ENCODE measurements around the gene SHFL. TPM values are rescaled to one million over a fixed set of nuclear protein-coding genes. Genes with fewer than 3 reads are reported as not detected.
A peak's percentile ranks its signal among the peaks of the same experiment; 100 is the strongest.

SHFL gene
- total and polyA plus RNA-seq, 2 of the 8 experiments (the other 6 are each of a cell fraction or from before 2014, with no cell fraction given) = 25.3 to 37.1 TPM

GRCh38 chr19:10113592-10113963 is 27.5 kb downstream of the SHFL start:
- no peak overlapping the region for H4K8ac ChIP-seq (ENCODE audit: extremely low read depth, insufficient read depth, low read length)
- no peak overlapping the region for H2BK20ac ChIP-seq (ENCODE audit: low read length)
- 91% methylated on average over 19 of the region's 19 CpGs; no CpG with 5 or more reads in 1 of the 2 experiments for WGBS, 2 experiments (ENCODE audit: extremely low coverage in 1 of 2, insufficient coverage in 1 of 2, insufficient read length in 1 of 2, insufficient replicate concordance in 2 of 2, low coverage in 1 of 2, low lambda C conversion rate in 2 of 2, missing lambda C conversion rate in 1 of 2)
- H2AK5ac ChIP-seq (ENCODE audit: low read depth, low read length) = no peak overlapping the region
- no peak overlapping the region for H2BK120ac ChIP-seq (replicated peaks; ENCODE audit: low read depth, low read length)
- H3K27ac ChIP-seq (ENCODE audit: low read depth, low read length) = no peak overlapping the region
- H3K79me1 ChIP-seq (ENCODE audit: low read depth, low read length) = no peaks in the 10 kb centered on the region
- no peak overlapping the region for H4K5ac ChIP-seq (ENCODE audit: insufficient read length, low read depth, low read length)
- H3K56ac ChIP-seq (replicated peaks; ENCODE audit: insufficient read length, low read depth, low read length) = no peak overlapping the region
- no peak overlapping the region for H3K18ac ChIP-seq (ENCODE audit: extremely low read depth, low read length)
- no peak overlapping the region for H2BK5ac ChIP-seq (ENCODE audit: low read depth, low read length)
- H3K23ac ChIP-seq (ENCODE audit: insufficient read length) = no peak overlapping the region
- no peaks in the 10 kb centered on the region for H3K23me2 ChIP-seq (ENCODE audit: low read depth, low read length)
- H3K36me3 ChIP-seq (ENCODE audit: control insufficient read depth in 2 of 4, insufficient read depth in 4 of 4, low read length in 3 of 4) = peaks cover 41 to 67% (median 53%) of the 10 kb centered on the region in 4 experiments
- no peak overlapping the region for H3K14ac ChIP-seq (ENCODE audit: insufficient read length)
- H3K9ac ChIP-seq (replicated peaks in 1 of 4; ENCODE audit: extremely low read depth in 1 of 4, low read depth in 3 of 4, low read length in 3 of 4) = no peak overlapping the region
- H3K4me3 ChIP-seq (ENCODE audit: extremely low read depth in 1 of 4, insufficient read depth in 2 of 4, low read depth in 3 of 4, low read length in 4 of 4) = no peak overlapping the region
- DNase-seq (ENCODE audit: low read depth in 1 of 2, low spot score in 2 of 2) (peak in 1 of 2 experiments; percentile 69), FAIRE-seq (no peak)
- no peak overlapping the region for H4K91ac ChIP-seq (replicated peaks; ENCODE audit: insufficient read length, low read length)
- CTCF ChIA-PET (ENCODE audit: partially characterized antibody) = interaction anchor here (0.6 to 5.0 kb wide), 16 partner anchors 8 to 197 kb away, joined by 3 to 42 read pairs (median 3); partner anchors contain the start of gene ANGPTL6
- H2AFZ ChIP-seq (ENCODE audit: low read length) = no peak overlapping the region
- H3K4ac ChIP-seq (replicated peaks; ENCODE audit: insufficient read length, low read depth, low read length) = peak overlapping the region; percentile 14
- no peak overlapping the region for H2BK12ac ChIP-seq (ENCODE audit: low read depth, low read length)
- peaks cover 0 to 2% (median 0%) of the 10 kb centered on the region in 4 experiments; a peak in 1 of 7 replicates for H3K4me1 ChIP-seq (replicated peaks in 1 of 4; ENCODE audit: control insufficient read depth in 3 of 4, insufficient read depth in 4 of 4, low read length in 3 of 4)
- H3K4me2 ChIP-seq (ENCODE audit: insufficient read depth in 1 of 2, low read depth in 2 of 2, low read length in 2 of 2) = no peak overlapping the region
- POLR2A ChIA-PET (ENCODE audit: partially characterized antibody) = interaction anchor here (0.7 to 29.1 kb wide), 21 partner anchors 4 to 267 kb away, joined by 3 to 412 read pairs (median 3); partner anchors contain the start of genes ANGPTL6, DNMT1, EIF3G and P2RY11
- H3K79me2 ChIP-seq (ENCODE audit: control insufficient read depth in 1 of 2, insufficient read depth in 2 of 2, low read length in 2 of 2) = peaks cover 0 to 2% of the 10 kb centered on the region in 2 experiments; a peak in 2 of 4 replicates
- no peaks in the 10 kb centered on the region for H3K9me3 ChIP-seq (ENCODE audit: insufficient read depth in 2 of 2, low read depth in 1 of 2, low read length in 1 of 2)
- no peak overlapping the region for H2BK15ac ChIP-seq (ENCODE audit: low read length)
- H3K27me3 ChIP-seq (replicated peaks in 1 of 4; ENCODE audit: control insufficient read depth in 3 of 4, extremely low read depth in 1 of 4, insufficient read depth in 3 of 4, low read length in 3 of 4) = no peaks in the 10 kb centered on the region
- peaks cover 14 to 35% of the 10 kb centered on the region in 2 experiments for H4K20me1 ChIP-seq (replicated peaks in 1 of 2; ENCODE audit: control insufficient read depth in 1 of 2, insufficient read depth in 2 of 2, low read length in 2 of 2)
- no peak for TF ChIP-seq RXRA (IDR thresholded peaks at IDR 0.05; ENCODE audit: insufficient read depth, low read depth, low read length)
- TF ChIP-seq SIN3A (conservative IDR thresholded peaks at IDR 0.05 in 1 of 2, IDR thresholded peaks at IDR 0.05 in 1 of 2; ENCODE audit: low read depth in 1 of 2, low read length in 2 of 2) = no peak
- 0 out of 2 replicates have a peak, but pooled peaks have one; percentile 5 for TF ChIP-seq TAF1 (IDR thresholded peaks at IDR 0.05; ENCODE audit: low read depth, low read length)
- no peak for TF ChIP-seq NANOG (IDR thresholded peaks at IDR 0.05; ENCODE audit: insufficient read depth, low read depth, low read length, poor library complexity, severe bottlenecking)
- TF ChIP-seq TEAD4 (IDR thresholded peaks at IDR 0.05; ENCODE audit: low read depth, low read length) = no peak
- no peak for TF ChIP-seq SIX5 (IDR thresholded peaks at IDR 0.05; ENCODE audit: low read depth, low read length)
- TF ChIP-seq POLR2AphosphoS5 (IDR thresholded peaks at IDR 0.05; ENCODE audit: low read depth, low read length) = peak; percentile 77; the same call in 1 of the 2 replicates
- peak in 1 of 3 experiments; percentile 15; a peak in 2 of 4 replicates for TF ChIP-seq CTCF (IDR thresholded peaks at IDR 0.05; ENCODE audit: control extremely low read depth in 1 of 3, insufficient read depth in 1 of 3, low read depth in 1 of 3, low read length in 3 of 3)
- TF ChIP-seq CBX8 (IDR thresholded peaks at IDR 0.05; ENCODE audit: borderline replicate concordance, low read depth, low read length) = no peak
- no peak for TF ChIP-seq CREB1 (IDR thresholded peaks at IDR 0.05)
- no peak for TF ChIP-seq KDM5A (IDR thresholded peaks at IDR 0.05; ENCODE audit: low read length)
